DMS114 treated with DMSO at 0.1 percent for 48 hours (cell line): Measurements from ENCODE around the gene SPX.

Source experiments
- DNase-seq: peaks from one replicate; lab custom pipeline; 2025; ENCODE audit not compliant: unreplicated experiment; lab: John Stamatoyannopoulos, UW

Gene SPX

DNA sequence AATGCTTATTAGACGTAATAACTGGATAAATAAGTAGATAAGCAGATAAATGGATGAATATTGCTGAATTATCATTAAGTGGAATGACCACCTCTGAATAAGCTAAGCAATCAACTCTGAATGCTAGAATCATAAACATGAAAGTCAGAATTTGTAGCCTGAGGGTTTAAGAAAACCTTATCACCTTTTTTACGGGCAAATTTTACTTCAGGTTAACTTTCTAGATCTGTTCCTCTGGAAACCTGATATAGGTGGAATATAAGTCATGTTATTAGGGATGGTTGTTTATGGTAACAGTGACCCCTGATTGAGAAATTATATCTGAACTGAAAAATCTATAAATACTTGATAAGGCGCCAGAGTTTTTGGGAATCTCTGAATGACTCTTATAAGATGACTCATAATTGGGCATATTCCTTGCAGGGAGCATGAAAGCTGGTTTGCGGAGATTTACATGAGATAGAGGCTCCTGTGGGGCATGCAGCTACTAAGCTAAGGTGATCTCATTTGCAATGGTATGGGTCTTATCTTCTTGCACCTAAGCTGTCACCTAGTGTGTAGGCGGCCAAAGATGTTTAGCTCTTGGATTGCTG lies 12.1 kb downstream of the SPX start:
- no peak for DNase-seq

DNA sequence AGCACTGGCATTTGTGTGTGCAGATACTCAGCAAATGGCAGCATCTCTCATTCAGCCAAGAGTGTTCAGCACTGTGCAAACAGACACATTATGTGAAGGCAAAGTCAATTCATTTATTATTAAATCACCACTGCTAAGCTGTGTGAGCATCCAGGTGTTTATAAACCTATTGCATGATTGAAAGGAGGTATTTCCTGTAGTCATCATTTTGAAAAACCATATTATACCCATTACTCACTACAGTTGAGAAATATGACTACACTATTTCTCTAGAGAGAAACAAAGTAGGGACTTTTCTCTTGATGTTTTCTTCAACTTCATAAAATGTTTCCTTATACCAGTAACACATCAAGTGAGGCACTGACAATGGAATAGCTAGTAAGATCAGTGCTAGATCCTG lies 13.7 kb downstream of the SPX start:
- no peak for DNase-seq

- DNase-seq: no peak
These were observed 15.7 kb downstream of the SPX start for GRCh38 chr12:21541773-21542172.

DNA sequence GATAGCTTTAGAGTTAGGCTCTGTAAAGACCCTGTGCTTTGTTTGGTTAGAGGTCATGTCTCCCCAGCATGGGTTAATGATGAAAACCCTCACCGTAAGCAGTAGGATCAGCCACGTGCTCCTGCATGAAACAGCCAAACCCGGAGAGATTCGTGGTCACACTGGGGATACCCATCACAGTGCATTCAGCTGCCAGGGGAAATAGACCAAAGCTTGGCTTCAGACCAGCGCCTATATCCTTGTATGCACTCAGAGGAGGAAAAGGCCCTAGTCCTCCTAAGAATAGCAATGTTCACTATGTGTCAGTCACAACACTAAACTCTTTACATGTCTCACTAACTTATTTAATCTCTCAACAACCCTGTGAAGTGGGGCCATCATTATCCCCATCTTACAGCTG lies 16.3 kb downstream of the SPX start:
- no peak for DNase-seq

DNA sequence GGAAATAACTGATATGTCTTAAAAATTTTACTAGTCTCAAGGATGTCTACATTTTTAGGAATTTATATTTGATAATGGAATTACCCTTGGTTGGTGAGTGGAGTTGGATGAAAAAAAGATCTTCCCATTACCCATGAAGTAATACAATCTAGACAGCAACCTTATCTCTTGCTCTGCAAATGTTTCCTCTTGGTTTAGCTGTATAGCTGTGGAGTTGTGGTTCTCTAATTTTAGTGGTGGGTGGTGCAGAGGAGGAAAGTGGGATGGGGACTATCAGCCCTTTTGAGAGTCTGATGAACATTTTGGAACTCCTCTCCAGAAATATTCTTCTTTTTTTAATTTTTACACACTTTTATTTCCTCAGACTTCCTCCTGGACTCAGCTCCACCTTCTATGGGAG lies 17.1 kb downstream of the SPX start:
- DNase-seq: no peak

GRCh38 chr12:21545557-21545956 lies 19.5 kb downstream of the SPX start:
- DNase-seq: no peak

DNA sequence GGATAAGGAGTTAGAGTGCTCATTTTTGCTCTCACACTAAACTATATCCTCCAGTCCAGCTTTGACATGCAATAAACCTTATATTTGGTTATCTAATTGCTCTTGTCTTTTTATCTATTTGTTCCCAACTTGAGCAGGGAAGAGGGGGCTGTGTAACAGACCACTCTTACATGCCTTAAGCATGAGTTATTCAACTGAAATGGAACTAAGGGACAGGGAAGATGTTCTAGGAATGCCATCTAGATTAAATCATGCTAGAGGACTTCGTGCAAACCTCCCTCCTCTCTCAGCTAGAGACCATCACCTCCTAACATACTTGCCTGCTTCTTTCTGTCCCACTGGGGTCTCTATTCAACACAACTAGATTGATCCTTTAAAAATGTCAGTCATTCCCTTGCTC lies 20.6 kb downstream of the SPX start:
- no peak for DNase-seq

- DNase-seq: no peak
These were observed 21.3 kb downstream of the SPX start for GRCh38 chr12:21547437-21547836.

GRCh38 chr12:21551841-21552465 lies 25.9 kb downstream of the SPX start:
- DNase-seq: no peak

DNA sequence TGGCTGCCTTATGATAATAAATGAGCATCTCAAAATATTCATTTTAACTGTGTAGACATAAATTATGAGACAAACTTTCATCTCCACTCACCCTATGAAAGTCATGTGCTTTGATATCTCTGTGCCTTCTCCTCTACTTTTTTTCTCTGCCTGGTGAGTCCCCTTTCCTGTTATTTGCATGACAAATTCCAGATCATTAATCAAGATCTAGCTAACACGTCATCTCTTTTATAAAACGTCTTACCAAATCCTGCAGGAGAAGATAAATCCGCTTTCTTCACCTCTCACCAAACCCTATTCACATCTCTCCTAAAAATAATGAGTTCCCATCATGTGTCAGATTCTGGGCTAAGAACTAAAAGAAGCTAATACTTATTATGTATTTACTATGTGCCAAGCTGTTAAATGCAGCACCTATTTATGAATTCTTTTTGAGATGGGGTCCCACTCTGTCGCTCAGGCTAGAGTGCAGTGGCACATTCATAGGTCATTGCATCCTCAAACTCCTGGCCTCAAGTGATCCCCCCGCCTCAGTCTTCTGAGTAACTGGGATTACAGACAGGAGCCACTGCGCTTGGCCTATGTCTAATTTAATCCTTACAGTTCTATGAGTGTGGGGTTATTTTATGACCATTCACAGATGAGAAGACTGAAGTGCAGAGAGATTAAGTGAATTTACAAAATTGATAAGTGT lies 26.7 kb downstream of the SPX start:
- no peak for DNase-seq

DNA sequence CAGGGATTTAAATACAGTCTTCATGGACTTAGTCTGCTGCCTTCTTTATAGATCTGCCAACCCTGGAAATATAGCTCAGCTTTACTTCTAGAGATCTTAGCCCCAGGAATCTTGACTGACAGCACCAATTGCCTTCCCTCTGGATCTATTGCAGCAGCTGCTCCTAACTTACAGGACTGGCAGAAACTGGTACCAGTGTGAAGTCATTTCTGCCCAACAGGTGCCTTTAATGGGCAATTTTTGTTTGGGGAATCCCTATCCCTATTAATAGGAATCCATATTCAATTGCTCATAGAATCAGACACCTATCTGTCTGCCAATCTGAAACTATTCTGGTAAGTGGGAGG lies 27.2 kb downstream of the SPX start:
- DNase-seq: no peak

- no peak for DNase-seq
These were observed 32.1 kb downstream of the SPX start for GRCh38 chr12:21558100-21558679.

- no peak for DNase-seq
These were observed 33.9 kb downstream of the SPX start for GRCh38 chr12:21559855-21560569.

DNA sequence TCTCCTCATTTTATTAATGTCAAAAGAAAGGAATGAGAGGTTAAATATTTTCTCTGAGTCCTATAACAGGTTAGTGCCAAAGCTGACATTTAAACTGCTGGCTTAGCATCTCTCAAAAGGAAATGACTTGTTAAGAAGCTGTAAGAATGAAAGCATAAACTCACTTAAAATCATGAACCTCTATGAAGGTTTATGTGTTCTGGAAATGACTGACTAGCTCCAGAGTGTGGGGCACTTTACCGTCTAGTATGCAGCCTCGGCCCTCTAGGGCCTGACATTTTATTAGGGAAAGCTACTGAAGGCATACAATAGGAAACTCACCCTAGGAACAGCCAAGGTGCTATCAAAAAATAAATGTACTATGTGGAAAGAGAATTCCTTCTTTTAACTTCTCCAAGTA lies 35.1 kb downstream of the SPX start:
- DNase-seq: no peak

DNA sequence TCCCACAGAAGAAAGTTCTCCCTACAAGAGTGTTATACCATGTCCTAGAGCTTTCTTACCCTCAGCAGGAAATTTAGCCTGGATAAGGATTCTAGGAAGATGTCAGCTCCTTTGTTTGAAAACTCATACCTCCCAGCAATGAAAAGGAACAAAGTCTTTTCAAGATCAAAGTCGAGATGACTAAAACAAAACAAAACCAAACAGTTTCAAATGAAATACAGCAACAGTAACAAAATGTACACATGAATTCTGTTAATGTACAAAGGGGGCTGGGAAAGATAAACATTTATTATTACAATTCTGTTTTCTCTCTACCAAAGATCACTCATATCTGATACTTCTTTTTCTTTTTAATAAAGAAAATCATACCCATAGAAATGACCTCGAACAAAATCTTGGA lies 36.8 kb downstream of the SPX start:
- no peak for DNase-seq

DNA sequence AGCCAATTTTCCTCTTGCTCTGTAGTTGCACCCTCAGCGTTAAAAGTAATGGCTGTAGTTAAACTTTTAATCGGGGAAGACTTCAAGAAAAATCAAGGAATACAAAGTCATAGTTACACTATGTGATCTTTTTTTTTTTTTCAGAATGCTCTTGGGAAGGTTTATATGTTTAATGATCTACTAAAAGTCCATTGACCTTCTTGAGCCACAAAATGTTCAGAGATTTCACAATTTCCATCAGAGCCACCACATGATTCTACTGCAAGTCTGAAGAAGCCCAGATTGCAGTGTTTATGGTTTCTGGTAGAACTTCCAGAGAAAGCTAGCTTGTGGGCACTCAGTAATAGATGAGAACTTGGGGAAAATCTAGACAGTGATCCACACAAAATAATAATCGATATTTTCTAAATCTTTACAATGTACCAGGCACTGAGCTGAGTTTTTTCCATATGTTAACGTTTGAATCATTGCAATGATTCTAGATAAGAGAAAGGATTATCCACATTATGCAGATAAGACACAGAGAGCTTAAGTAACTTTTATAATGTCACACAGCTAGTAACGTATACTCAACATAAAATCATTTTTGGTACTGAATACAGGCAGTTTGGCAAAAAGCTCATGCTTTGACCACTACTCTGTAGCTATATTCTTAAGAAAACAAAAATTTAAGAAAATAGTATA lies 40.3 kb downstream of the SPX start:
- DNase-seq: no peak

DNA sequence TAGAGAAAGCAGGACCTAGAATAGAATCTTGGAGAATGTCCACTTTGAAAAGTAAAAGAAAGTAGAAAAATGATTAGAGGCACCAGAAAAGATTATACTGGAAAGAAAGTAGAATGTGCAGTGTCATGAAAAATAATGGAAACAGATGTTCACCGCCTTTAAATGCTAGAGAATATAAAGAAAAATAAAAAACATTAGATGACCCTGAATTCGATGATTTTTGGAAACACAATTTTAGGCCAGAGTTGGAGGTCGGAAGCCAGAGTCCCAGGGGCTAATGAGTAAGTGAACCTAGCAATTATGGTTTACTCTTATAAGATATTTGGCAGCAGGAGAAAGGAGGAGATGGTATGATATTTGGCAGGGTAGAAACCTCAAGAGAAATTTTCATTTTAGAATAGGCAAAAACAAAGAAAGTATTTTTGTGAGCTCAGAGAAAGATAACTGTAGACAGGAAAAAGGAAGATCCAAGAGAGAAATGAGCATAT lies 40.9 kb downstream of the SPX start:
- no peak for DNase-seq

- DNase-seq: no peak
These were observed 42.0 kb downstream of the SPX start for GRCh38 chr12:21568115-21568514.

GRCh38 chr12:21571046-21571445 lies 45.0 kb downstream of the SPX start:
- DNase-seq: no peak

GRCh38 chr12:21573733-21574358 lies 47.8 kb downstream of the SPX start:
- no peak for DNase-seq

DNA sequence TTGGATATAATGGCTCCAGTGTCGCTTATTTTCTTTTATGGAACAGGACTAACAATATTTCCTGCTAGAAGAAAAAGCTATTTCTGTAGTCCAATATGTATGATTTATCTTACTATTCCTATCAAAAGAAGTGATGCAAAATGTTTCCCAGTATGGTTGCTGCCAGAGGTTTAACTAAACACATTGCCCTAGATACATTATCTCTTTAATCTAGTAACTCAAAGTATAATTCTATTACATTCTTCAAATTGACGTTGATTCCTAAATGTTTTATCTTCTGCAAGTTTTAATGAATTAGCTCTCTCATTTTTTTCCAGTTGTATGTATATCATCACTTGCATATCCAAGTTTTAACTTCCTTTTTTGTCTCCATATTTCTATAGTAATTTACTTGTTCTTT lies 50.3 kb downstream of the SPX start:
- no peak for DNase-seq
